ENCODE measurements around the gene SYT13. TPM values are rescaled to one million over a fixed set of nuclear protein-coding genes. Genes with fewer than 3 reads are reported as not detected.

The SYT13 gene
- total RNA-seq, 6 donors from 2014 or later, result 0.11 to 0.78 (median 0.30) TPM; not detected in 3

GRCh38 chr11:45304992-45305335, 18.8 kb upstream of the SYT13 start:
- DNase-seq, result no peak
- WGBS, 2 donors, result 86 to 90% methylated on average over 4 of the region's 4 CpGs
- TF ChIP-seq POLR2A (IDR thresholded peaks at IDR 0.05) (no peak), EP300 (IDR thresholded peaks at IDR 0.05) (no peak), POLR2AphosphoS5 (IDR thresholded peaks at IDR 0.05) (no peak), CTCF (IDR thresholded peaks at IDR 0.05) (no peak)

GRCh38 chr11:45304111-45304991, 18.2 kb upstream of the SYT13 start:
- 89 to 93% methylated on average over 7 to 15 of the region's 15 CpGs for WGBS, 2 donors
- Histone ChIP-seq H3K36me3 (no peaks in the 10 kb centered on the region), H3K4me3 (no peak overlapping the region), H3K9me3 (no peaks in the 10 kb centered on the region), H3K27ac (no peak overlapping the region), H3K4me1 (peaks cover 0 to 3% (median 0%) of the 10 kb centered on the region in 4 donors), H3K27me3 (no peaks in the 10 kb centered on the region)
- TF ChIP-seq EP300 (IDR thresholded peaks at IDR 0.05) (no peak), CTCF (IDR thresholded peaks at IDR 0.05) (no peak), POLR2AphosphoS5 (IDR thresholded peaks at IDR 0.05) (no peak), POLR2A (IDR thresholded peaks at IDR 0.05) (no peak)
- ATAC-seq (ENCODE audit: low FRiP score in 2 of 2) (no peak), DNase-seq (no peak)

More at GRCh38 chr11:45304992-45305335, 18.8 kb upstream of the SYT13 start:
- no peak overlapping the region for H3K27ac ChIP-seq
- H3K4me1 ChIP-seq, result peaks cover 0 to 3% (median 0%) of the 10 kb centered on the region in 4 donors
- H3K36me3 ChIP-seq, result no peaks in the 10 kb centered on the region
- H3K27me3 ChIP-seq, result no peaks in the 10 kb centered on the region
- no peaks in the 10 kb centered on the region for H3K9me3 ChIP-seq
- no peak overlapping the region for H3K4me3 ChIP-seq
- ATAC-seq (ENCODE audit: low FRiP score in 2 of 2), result no peak

GRCh38 chr11:45303316-45303715, 17.2 kb upstream of the SYT13 start:
- WGBS, 2 donors, result 87 to 92% methylated on average over 6 of the region's 6 CpGs
- Histone ChIP-seq H3K9me3 (no peaks in the 10 kb centered on the region), H3K36me3 (no peaks in the 10 kb centered on the region), H3K4me3 (no peak overlapping the region), H3K4me1 (peaks cover 0 to 3% (median 0%) of the 10 kb centered on the region in 4 donors), H3K27ac (no peak overlapping the region), H3K27me3 (no peaks in the 10 kb centered on the region)
- DNase-seq (no peak), ATAC-seq (ENCODE audit: low FRiP score in 2 of 2) (no peak)
- TF ChIP-seq POLR2A (IDR thresholded peaks at IDR 0.05) (no peak), CTCF (IDR thresholded peaks at IDR 0.05) (no peak), POLR2AphosphoS5 (IDR thresholded peaks at IDR 0.05) (no peak), EP300 (IDR thresholded peaks at IDR 0.05) (no peak)

GRCh38 chr11:45301537-45302246, 15.6 kb upstream of the SYT13 start:
- TF ChIP-seq POLR2A (IDR thresholded peaks at IDR 0.05) (no peak), CTCF (IDR thresholded peaks at IDR 0.05) (no peak), EP300 (IDR thresholded peaks at IDR 0.05) (no peak), POLR2AphosphoS5 (IDR thresholded peaks at IDR 0.05) (no peak)
- H3K36me3 ChIP-seq, result no peaks in the 10 kb centered on the region
- peaks cover 0 to 3% (median 0%) of the 10 kb centered on the region in 4 donors for H3K4me1 ChIP-seq
- H3K9me3 ChIP-seq, result no peaks in the 10 kb centered on the region
- ATAC-seq (ENCODE audit: low FRiP score in 2 of 2) (no peak), DNase-seq (no peak)
- H3K27ac ChIP-seq, result no peak overlapping the region
- H3K27me3 ChIP-seq, result no peaks in the 10 kb centered on the region
- H3K4me3 ChIP-seq, result no peak overlapping the region
- 81 to 84% methylated on average over 5 to 7 of the region's 7 CpGs for WGBS, 2 donors

All from upper lobe of left lung (tissue), 6 donors.